ENCODE measurements around the gene KRTAP19-3. TPM values are rescaled to one million over a fixed set of nuclear protein-coding genes. Genes with fewer than 3 reads are reported as not detected.

The KRTAP19-3 gene
- total and polyA plus RNA-seq, 2 of the 13 experiments (the other 11 are each of a cell fraction or from before 2014, with no cell fraction given): not detected

- TF ChIP-seq, protein P1, sequence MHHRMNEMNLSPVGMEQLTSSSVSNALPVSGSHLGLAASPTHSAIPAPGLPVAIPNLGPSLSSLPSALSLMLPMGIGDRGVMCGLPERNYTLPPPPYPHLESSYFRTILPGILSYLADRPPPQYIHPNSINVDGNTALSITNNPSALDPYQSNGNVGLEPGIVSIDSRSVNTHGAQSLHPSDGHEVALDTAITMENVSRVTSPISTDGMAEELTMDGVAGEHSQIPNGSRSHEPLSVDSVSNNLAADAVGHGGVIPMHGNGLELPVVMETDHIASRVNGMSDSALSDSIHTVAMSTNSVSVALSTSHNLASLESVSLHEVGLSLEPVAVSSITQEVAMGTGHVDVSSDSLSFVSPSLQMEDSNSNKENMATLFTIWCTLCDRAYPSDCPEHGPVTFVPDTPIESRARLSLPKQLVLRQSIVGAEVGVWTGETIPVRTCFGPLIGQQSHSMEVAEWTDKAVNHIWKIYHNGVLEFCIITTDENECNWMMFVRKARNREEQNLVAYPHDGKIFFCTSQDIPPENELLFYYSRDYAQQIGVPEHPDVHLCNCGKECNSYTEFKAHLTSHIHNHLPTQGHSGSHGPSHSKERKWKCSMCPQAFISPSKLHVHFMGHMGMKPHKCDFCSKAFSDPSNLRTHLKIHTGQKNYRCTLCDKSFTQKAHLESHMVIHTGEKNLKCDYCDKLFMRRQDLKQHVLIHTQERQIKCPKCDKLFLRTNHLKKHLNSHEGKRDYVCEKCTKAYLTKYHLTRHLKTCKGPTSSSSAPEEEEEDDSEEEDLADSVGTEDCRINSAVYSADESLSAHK (CRISPR knock-in tag; IDR thresholded peaks at IDR 0.05; ENCODE audit: borderline replicate concordance): no peak
- TF ChIP-seq ZNF580 (CRISPR knock-in tag; IDR thresholded peaks at IDR 0.05; ENCODE audit: borderline replicate concordance, low read depth): no peak
- no peak for TF ChIP-seq ZBTB7A (CRISPR knock-in tag; IDR thresholded peaks at IDR 0.05)
- TF ChIP-seq ZNF251 (CRISPR knock-in tag; IDR thresholded peaks at IDR 0.05): no peak
These were observed 27.1 kb upstream of the KRTAP19-3 start (continued) for GRCh38 chr21:30518876-30519275.

- Histone ChIP-seq H3K79me2 (ENCODE audit: insufficient read depth, low read length) (no peaks in the 10 kb centered on the region), H2AFZ (ENCODE audit: low read length) (no peak overlapping the region), H3K27ac (ENCODE audit: extremely low read length, insufficient read depth, low read length) (no peak overlapping the region), H3K4me1 (ENCODE audit: insufficient read depth, low read length) (no peaks in the 10 kb centered on the region), H3K36me3 (replicated peaks in 1 of 2; ENCODE audit: control insufficient read depth in 1 of 2, insufficient read depth in 2 of 2, low read length in 2 of 2) (no peaks in the 10 kb centered on the region), H3K4me3 (replicated peaks in 1 of 3; ENCODE audit: insufficient read depth in 1 of 3, low read depth in 2 of 3, low read length in 3 of 3) (no peak overlapping the region), H3K27me3 (ENCODE audit: control insufficient read depth in 1 of 2, insufficient read depth in 2 of 2, low read length in 2 of 2) (no peaks in the 10 kb centered on the region), H3K4me2 (ENCODE audit: low read depth, low read length) (no peak overlapping the region), H3K9me3 (ENCODE audit: low read length) (peaks cover 94% of the 10 kb centered on the region), H4K20me1 (ENCODE audit: insufficient read depth, low read length) (no peaks in the 10 kb centered on the region), H3K9ac (ENCODE audit: insufficient read depth, low read depth, low read length) (no peak overlapping the region)
- ATAC-seq (no peak), FAIRE-seq (no peak), DNase-seq (ENCODE audit: low spot score) (no peak)
- 0% methylated on average over 1 of the region's 1 CpG for WGBS (ENCODE audit: low lambda C conversion rate)
- CTCF ChIA-PET (ENCODE audit: low intra/inter-chr PET ratio, low total read pairs): no interaction called here
- intact Hi-C loops (cut with micrococcal nuclease; ENCODE audit: unreplicated experiment) (no loop called here), in situ Hi-C loops (cut with HindIII; ENCODE audit: extremely low pct_ligation_motif_present, low pct_unique_long_range_greater_than_20kb) (no loop called here)
- no peak for TF ChIP-seq MLLT10 (CRISPR knock-in tag; IDR thresholded peaks at IDR 0.05)
- TF ChIP-seq TGIF2 (CRISPR knock-in tag; IDR thresholded peaks at IDR 0.05): no peak
- no peak for TF ChIP-seq CENPX (CRISPR knock-in tag; IDR thresholded peaks at IDR 0.05)
- TF ChIP-seq ZNF24 (IDR thresholded peaks at IDR 0.05): no peak
- TF ChIP-seq KIAA2018 (CRISPR knock-in tag; IDR thresholded peaks at IDR 0.05; ENCODE audit: borderline replicate concordance): no peak
- no peak for TF ChIP-seq RARA (CRISPR knock-in tag; IDR thresholded peaks at IDR 0.05)
- POLR2A ChIA-PET: no interaction called here
- BruUV-seq (replicated peaks): no TSS peak
These were observed 23.9 kb upstream of the KRTAP19-3 start for GRCh38 chr21:30515681-30516080.
